HCT116 (cell line): ENCODE results near the gene PPP2R2D. TPM values are rescaled to one million over a fixed set of nuclear protein-coding genes. Genes with fewer than 3 reads are reported as not detected.
A peak's percentile ranks its signal among the peaks of the same experiment; 100 is the strongest.

Experiments used
- ATAC-seq: fragments of 200-7000 bp; cut with Tn5 transposase; 2 replicates; pipeline ENCODE4 v1.9.1; 2020; ENCODE audit warnings: mild to moderate bottlenecking, moderate library complexity
- BruUV-seq: library from RNA; stranded (reverse); fragments of 400-500 nt; replicated peaks from 2 replicates; lab custom pipeline; 2021; lab: Mats Ljungman, UMichigan
- CTCF ChIA-PET: fragments of 300-600 bp; sonication (Branson Sonifier 250); formaldehyde crosslinking; loops from one replicate; lab custom pipeline; 2021; ENCODE audit warnings: antibody characterized with exemption; lab: Charles Lee
- POLR2A ChIA-PET: fragments of 300-600, 350-600 bp; sonication (Branson Sonifier 250); formaldehyde crosslinking; loops from one replicate; lab custom pipeline; 2021; ENCODE audit warnings: antibody characterized with exemption; lab: Charles Lee
- RAD21 ChIA-PET, 2 experiments: fragments of 300-600 bp; sonication (Branson Sonifier 250); formaldehyde crosslinking; loops; one replicate each; lab custom pipeline; 2023; ENCODE audit warnings: low total read pairs in 2 of 2; ENCODE audit not compliant: uncharacterized antibody in 2 of 2, unreplicated experiment in 2 of 2, low non-redundant PET in 1 of 2; lab: Charles Lee
- DNase-seq: peaks from one replicate; pipeline ENCODE4 v3.0.0-alpha.2; 2010; ENCODE audit warnings: low read depth, low spot score
- H2AFZ ChIP-seq: fragments of 200-600 bp; shearing (Covaris generic), sonication (generic); 2 replicates; pipeline ENCODE4 v1.6.1; 2017; ENCODE audit warnings: low read depth, mixed run types, mixed read lengths, antibody characterized with exemption, low read length; ENCODE audit not compliant: poor library complexity, severe bottlenecking
- H3K27ac ChIP-seq: 2 replicates; pipeline ENCODE4 v1.5.1; 2012; ENCODE audit warnings: low read depth, low read length
- H3K27me3 ChIP-seq: fragments of 200-600 bp; sonication (generic); 2 replicates; pipeline ENCODE4 v1.6.1; 2016; ENCODE audit warnings: mixed run types, low read length, mixed read lengths; ENCODE audit not compliant: insufficient read depth
- H3K36me3 ChIP-seq, 2 experiments: fragments of 200-500 bp in 1 of 2; fragments of 200-600 bp in 1 of 2; sonication (Bioruptor generic) in 1 of 2; sonication (generic) in 1 of 2; 2 replicates each; pipeline versions ENCODE4 v1.5.1 to v1.6.1; 2014 to 2016; ENCODE audit warnings: low read length in 2 of 2, inconsistent platforms in 1 of 2, mixed read lengths in 1 of 2, mixed run types in 1 of 2; ENCODE audit not compliant: insufficient read depth in 2 of 2, control insufficient read depth in 1 of 2
- H3K4me1 ChIP-seq, 2 experiments: fragments of 200-600 bp in 1 of 2; sonication (generic) in 1 of 2; 2 replicates each; pipeline versions ENCODE4 v1.5.1 to v1.6.1; 2012 to 2017; ENCODE audit warnings: low read length in 2 of 2, inconsistent platforms in 1 of 2, mild to moderate bottlenecking in 1 of 2, mixed read lengths in 1 of 2, mixed run types in 1 of 2, moderate library complexity in 1 of 2; ENCODE audit not compliant: insufficient read depth in 2 of 2, control insufficient read depth in 1 of 2
- H3K4me2 ChIP-seq: fragments of 200-600 bp; sonication (generic); 2 replicates; pipeline ENCODE4 v1.6.1; 2017; ENCODE audit warnings: mixed run types, low read length, mixed read lengths
- H3K4me3 ChIP-seq, 2 experiments: fragments of 200-600 bp in 1 of 2; sonication (generic) in 1 of 2; replicated peaks in 1 of 2; 2 replicates each; pipeline ENCODE4 v1.5.1; 2011 to 2016; ENCODE audit warnings: low read length in 2 of 2, control low read depth in 1 of 2, low read depth in 1 of 2, mild to moderate bottlenecking in 1 of 2, mixed read lengths in 1 of 2, mixed run types in 1 of 2
- H3K79me2 ChIP-seq: fragments of 200-600 bp; sonication (generic); 2 replicates; pipeline ENCODE4 v1.6.1; 2017; ENCODE audit warnings: mild to moderate bottlenecking, mixed run types, low read length, moderate library complexity, mixed read lengths; ENCODE audit not compliant: insufficient read depth
- H3K9ac ChIP-seq: fragments of 200-600 bp; sonication (generic); 2 replicates; pipeline ENCODE4 v1.6.1; 2016; ENCODE audit warnings: low read length, mixed read lengths
- H3K9me2 ChIP-seq: fragments of 200-600 bp; sonication (generic), shearing (Covaris generic); 2 replicates; pipeline ENCODE4 v1.6.1; 2017; ENCODE audit warnings: mixed run types, mild to moderate bottlenecking, moderate library complexity; ENCODE audit not compliant: insufficient read depth
- H3K9me3 ChIP-seq, 2 experiments: fragments of 200-500 bp in 1 of 2; fragments of 200-600 bp in 1 of 2; sonication (Bioruptor generic) in 1 of 2; sonication (generic) in 1 of 2; 2 replicates each; pipeline ENCODE4 v1.6.1; 2014 to 2017; ENCODE audit warnings: low read length in 2 of 2, mixed read lengths in 2 of 2, inconsistent platforms in 1 of 2, low read depth in 1 of 2, mild to moderate bottlenecking in 1 of 2, mixed run types in 1 of 2, moderate library complexity in 1 of 2; ENCODE audit not compliant: control insufficient read depth in 1 of 2, insufficient read depth in 1 of 2
- H4K20me1 ChIP-seq: fragments of 200-600 bp; sonication (generic), shearing (Covaris generic); 2 replicates; pipeline ENCODE4 v1.6.1; 2017; ENCODE audit warnings: mixed run types, mild to moderate bottlenecking, moderate library complexity; ENCODE audit not compliant: insufficient read depth
- CBX3 ChIP-seq: IDR thresholded peaks from 2 replicates; pipeline ENCODE4 v1.6.1; 2012; ENCODE audit warnings: low read depth
- ELF1 ChIP-seq: IDR thresholded peaks from 2 replicates; pipeline ENCODE4 v1.6.1; 2012; ENCODE audit warnings: low read depth, borderline replicate concordance
- RAD21 ChIP-seq: IDR thresholded peaks from 2 replicates; pipeline ENCODE4 v1.6.1; 2012; ENCODE audit warnings: low read depth, mild to moderate bottlenecking
- SP1 ChIP-seq: IDR thresholded peaks from 2 replicates; pipeline ENCODE4 v1.6.1; 2012; ENCODE audit warnings: low read depth
- TCF7L2 ChIP-seq: IDR thresholded peaks from 2 replicates; pipeline ENCODE4 v1.7.0; 2011; ENCODE audit warnings: borderline replicate concordance, inconsistent platforms; ENCODE audit not compliant: insufficient read depth, insufficient read length; ENCODE audit errors: extremely low read depth
- YY1 ChIP-seq: IDR thresholded peaks from 2 replicates; pipeline ENCODE4 v1.6.1; 2011; ENCODE audit warnings: low read length, low read depth, moderate library complexity, mild to moderate bottlenecking; ENCODE audit not compliant: insufficient replicate concordance; ENCODE audit errors: extremely low read depth
- ZNF274 ChIP-seq: fragments of 200-500 bp; sonication (Bioruptor generic); IDR thresholded peaks from 2 replicates; pipeline ENCODE4 v1.6.1; 2014; ENCODE audit warnings: mild to moderate bottlenecking, low read depth, low read length, inconsistent platforms
- intact Hi-C: fragments of 100-400 bp; cut with micrococcal nuclease; formaldehyde crosslinking; loops from 2 replicates; pipeline ENCODE4 v1.10.0; 2022
- total RNA-seq: library from RNA; stranded (reverse); gene quantifications from one replicate; pipeline ENCODE4 v1.2.1, GENCODE V29; 2021; ENCODE audit not compliant: unreplicated experiment
- TF ChIP-seq, protein P1 (sequence below), 3 experiments: fragments of 200-600 bp in 1 of 3; sonication (generic) in 1 of 3; IDR thresholded peaks in 2 of 3; conservative IDR thresholded peaks in 1 of 3; 2 replicates each; pipeline ENCODE4 v1.5.1; 2012 to 2017; ENCODE audit warnings: low read depth in 2 of 3, low read length in 2 of 3, antibody characterized with exemption in 1 of 3, borderline replicate concordance in 1 of 3, control low read depth in 1 of 3, mild to moderate bottlenecking in 1 of 3, mixed read lengths in 1 of 3, mixed run types in 1 of 3, moderate library complexity in 1 of 3; ENCODE audit not compliant: insufficient read depth in 1 of 3
- TF ChIP-seq, protein P2 (sequence below): IDR thresholded peaks from 2 replicates; pipeline ENCODE4 v1.6.1; 2012

Gene PPP2R2D
- total RNA-seq, 1 experiment from 2014 or later: 18.1 TPM

DNA sequence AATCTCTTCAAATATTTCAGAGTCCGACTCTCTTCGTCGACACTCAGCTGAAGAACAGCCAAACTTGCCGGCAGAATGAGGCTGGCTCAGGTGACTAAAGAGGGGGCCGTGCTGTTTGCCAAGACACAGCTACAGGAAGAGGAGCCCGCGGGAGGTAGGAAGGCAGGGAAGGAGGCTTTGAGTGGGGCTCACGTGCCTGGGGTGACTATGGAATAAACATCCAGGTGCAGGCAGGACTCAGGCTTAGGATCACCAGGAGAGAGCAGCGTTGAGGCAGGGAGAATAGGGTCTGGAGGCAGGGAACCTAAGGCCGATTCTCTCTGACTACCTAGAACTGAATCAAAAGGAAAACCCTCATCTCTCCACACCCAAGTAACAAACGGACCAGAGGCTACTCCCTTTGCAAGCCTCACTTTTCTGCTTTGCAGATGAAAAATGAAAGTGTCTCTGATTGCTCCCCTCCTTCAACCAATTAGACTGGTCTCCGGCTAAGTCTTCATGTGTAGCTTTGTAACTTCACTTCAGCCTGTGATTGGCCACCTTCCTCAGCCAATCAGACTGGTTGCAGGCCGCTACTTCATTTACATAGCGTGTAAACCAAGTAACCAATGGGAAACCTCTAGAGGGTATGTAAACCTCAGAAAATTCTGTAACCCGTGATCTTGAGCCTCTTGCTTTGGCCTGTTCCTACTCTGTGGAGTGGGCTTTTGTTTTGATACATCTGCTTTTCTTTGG lies 100.6 kb downstream of the PPP2R2D start:
- Histone ChIP-seq H3K9me3 (no peaks in the 10 kb centered on the region), H3K36me3 (no peaks in the 10 kb centered on the region), H3K9me2 (no peaks in the 10 kb centered on the region), H3K79me2 (no peaks in the 10 kb centered on the region), H3K4me2 (no peak overlapping the region), H3K9ac (no peak overlapping the region), H2AFZ (peak overlapping the region; percentile 16), H4K20me1 (no peaks in the 10 kb centered on the region)
- intact Hi-C loops: no loop called here
- BruUV-seq: no TSS peak
- ATAC-seq: peak; percentile 92
- RAD21 ChIA-PET: no interaction called here
- CTCF ChIA-PET: interaction anchor here (1.0 kb wide), 1 partner anchor 141 kb away, joined by 3 read pairs; no protein-coding TSS in a partner anchor
- TF ChIP-seq RAD21 (peak; percentile 49), YY1 (no peak), SP1 (no peak), ELF1 (no peak), TCF7L2 (no peak), CBX3 (no peak), ZNF274 (no peak)
- TF ChIP-seq, protein P1, sequence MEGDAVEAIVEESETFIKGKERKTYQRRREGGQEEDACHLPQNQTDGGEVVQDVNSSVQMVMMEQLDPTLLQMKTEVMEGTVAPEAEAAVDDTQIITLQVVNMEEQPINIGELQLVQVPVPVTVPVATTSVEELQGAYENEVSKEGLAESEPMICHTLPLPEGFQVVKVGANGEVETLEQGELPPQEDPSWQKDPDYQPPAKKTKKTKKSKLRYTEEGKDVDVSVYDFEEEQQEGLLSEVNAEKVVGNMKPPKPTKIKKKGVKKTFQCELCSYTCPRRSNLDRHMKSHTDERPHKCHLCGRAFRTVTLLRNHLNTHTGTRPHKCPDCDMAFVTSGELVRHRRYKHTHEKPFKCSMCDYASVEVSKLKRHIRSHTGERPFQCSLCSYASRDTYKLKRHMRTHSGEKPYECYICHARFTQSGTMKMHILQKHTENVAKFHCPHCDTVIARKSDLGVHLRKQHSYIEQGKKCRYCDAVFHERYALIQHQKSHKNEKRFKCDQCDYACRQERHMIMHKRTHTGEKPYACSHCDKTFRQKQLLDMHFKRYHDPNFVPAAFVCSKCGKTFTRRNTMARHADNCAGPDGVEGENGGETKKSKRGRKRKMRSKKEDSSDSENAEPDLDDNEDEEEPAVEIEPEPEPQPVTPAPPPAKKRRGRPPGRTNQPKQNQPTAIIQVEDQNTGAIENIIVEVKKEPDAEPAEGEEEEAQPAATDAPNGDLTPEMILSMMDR (IDR thresholded peaks at IDR 0.05 in 2 of 3, conservative IDR thresholded peaks at IDR 0.05 in 1 of 3; ENCODE audit: borderline replicate concordance in 1 of 3, insufficient read depth in 1 of 3, low read depth in 2 of 3, low read length in 2 of 3): peak; percentile 16 to 35 (median 22); a peak in 2 of 6 replicates
- TF ChIP-seq, protein P2, sequence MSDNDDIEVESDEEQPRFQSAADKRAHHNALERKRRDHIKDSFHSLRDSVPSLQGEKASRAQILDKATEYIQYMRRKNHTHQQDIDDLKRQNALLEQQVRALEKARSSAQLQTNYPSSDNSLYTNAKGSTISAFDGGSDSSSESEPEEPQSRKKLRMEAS: no peak
- TF ChIP-seq, all 23 proteins: peak for 2
- Histone ChIP-seq H3K27me3 (no peaks in the 10 kb centered on the region), H3K4me3 (no peak overlapping the region), H3K4me1 (no peaks in the 10 kb centered on the region; a peak in 1 of 4 replicates), H3K27ac (no peak overlapping the region)
- POLR2A ChIA-PET: no interaction called here
- no peak for DNase-seq
